ENCODE measurements around the gene DCAF7.
A peak's percentile ranks its signal among the peaks of the same experiment; 100 is the strongest.

Gene DCAF7

DNA sequence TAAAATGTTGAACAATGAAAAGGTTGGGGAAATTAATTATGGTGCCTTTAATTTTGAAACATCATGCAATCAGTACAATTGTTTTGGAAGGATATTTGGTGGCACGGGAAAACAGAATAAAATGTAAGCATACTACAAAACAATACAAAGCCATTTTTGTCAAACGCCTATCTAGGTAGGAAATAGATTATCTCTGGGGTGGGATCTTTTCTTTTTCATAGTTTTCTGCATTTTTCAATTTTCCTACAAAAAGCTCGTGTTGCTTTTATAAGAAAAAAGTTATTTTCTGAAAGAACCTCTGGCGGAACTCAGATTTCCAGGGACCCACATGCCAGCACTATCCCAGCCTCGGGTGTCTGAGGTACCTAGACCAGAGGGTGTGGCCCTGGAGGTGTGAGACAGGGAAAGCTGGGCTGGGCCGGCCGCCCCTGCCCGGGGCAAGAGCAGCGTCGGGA is 71.0 kb downstream of the DCAF7 start:
- H3K4me2 ChIP-seq = peak overlapping the region; percentile 66
- H3K27me3 ChIP-seq (ENCODE audit: insufficient read depth, low read depth) = no peaks in the 10 kb centered on the region
- peak overlapping the region; percentile 32; the same call in 1 of the 2 replicates for H3K27ac ChIP-seq
- H2AFZ ChIP-seq (ENCODE audit: low read depth) = peak overlapping the region; percentile 84
- peaks cover 31% of the 10 kb centered on the region for H3K79me2 ChIP-seq (ENCODE audit: insufficient read depth, low read depth)
- peak overlapping the region; percentile 49; the same call in 1 of the 2 replicates for H3K9ac ChIP-seq
- H4K20me1 ChIP-seq (ENCODE audit: insufficient read depth) = 0 out of 2 replicates have a peak, but pooled peaks cover 10% of the 10 kb centered on the region
- H3K4me1 ChIP-seq (ENCODE audit: low read depth, poor library complexity, severe bottlenecking) = peaks cover 24% of the 10 kb centered on the region
- TF ChIP-seq, protein P1, sequence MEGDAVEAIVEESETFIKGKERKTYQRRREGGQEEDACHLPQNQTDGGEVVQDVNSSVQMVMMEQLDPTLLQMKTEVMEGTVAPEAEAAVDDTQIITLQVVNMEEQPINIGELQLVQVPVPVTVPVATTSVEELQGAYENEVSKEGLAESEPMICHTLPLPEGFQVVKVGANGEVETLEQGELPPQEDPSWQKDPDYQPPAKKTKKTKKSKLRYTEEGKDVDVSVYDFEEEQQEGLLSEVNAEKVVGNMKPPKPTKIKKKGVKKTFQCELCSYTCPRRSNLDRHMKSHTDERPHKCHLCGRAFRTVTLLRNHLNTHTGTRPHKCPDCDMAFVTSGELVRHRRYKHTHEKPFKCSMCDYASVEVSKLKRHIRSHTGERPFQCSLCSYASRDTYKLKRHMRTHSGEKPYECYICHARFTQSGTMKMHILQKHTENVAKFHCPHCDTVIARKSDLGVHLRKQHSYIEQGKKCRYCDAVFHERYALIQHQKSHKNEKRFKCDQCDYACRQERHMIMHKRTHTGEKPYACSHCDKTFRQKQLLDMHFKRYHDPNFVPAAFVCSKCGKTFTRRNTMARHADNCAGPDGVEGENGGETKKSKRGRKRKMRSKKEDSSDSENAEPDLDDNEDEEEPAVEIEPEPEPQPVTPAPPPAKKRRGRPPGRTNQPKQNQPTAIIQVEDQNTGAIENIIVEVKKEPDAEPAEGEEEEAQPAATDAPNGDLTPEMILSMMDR (conservative IDR thresholded peaks at IDR 0.05; ENCODE audit: low read depth, low read length) = no peak
- no peaks in the 10 kb centered on the region for H3K36me3 ChIP-seq (ENCODE audit: insufficient read depth)
- no peak overlapping the region for H3K4me3 ChIP-seq (IDR thresholded peaks at IDR 0.05; ENCODE audit: insufficient read depth, low read depth, low read length)

DNA sequence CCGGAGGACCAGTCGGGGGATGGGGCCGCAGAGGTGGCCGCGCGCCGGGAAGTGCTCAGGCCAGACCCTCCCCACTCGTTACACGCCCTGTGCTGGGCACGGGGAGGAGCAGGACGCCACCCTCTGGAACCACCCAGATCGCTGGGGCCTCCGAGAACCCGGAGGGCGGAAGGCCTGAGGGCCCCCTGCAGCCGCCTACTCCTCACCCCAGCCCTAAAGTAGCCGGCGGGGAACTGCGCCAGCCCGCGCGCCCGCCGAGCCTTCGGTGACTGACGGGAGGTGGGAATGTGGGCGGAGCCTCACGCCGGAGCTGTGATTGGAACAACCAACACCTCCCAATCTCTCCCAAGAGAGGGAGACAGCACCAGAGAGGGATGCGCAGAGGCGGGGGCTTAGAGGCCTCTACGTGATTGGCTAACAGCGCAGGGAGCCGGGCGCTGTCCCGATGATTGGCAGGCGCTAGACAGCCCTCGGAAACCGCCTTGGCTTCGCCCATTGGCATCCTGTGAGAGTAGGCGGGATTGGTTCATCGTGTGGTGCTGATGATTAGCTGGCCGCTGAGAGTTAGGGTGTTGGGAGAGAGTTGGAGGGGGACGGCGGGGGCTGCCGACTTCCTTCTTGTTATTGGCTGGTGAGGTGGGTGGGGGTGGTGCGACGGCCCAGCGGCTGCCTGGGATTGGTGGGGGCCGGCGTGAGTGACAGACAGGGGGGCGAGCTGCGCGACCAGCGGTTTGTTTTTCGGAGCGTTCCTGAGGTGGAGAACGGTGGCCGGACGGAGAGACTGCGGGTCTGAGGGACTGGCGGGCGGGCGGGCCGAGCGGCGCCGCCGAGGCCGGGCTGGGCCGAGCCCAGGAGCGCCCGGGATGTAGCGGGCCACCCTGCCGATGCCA is 71.7 kb downstream of the DCAF7 start, which contains the start of gene MAP3K3:
TSS of gene MAP3K3 (plus strand) at position 734 of the 890 bp plus-strand sequence. CDS start 343 bp downstream, outside the sequence.
- H3K27ac ChIP-seq = peak within 1 kb of the TSS; percentile 32; the same call in 1 of the 2 replicates
- H3K79me2 ChIP-seq (ENCODE audit: insufficient read depth, low read depth) = peaks cover 32% of the 10 kb centered on the region
- H3K9ac ChIP-seq = peak within 1 kb of the TSS; percentile 49; the same call in 1 of the 2 replicates
- H3K36me3 ChIP-seq (ENCODE audit: insufficient read depth) = no peaks in the 10 kb centered on the region
- peak within 1 kb of the TSS; percentile 98 for H3K4me2 ChIP-seq
- no peaks in the 10 kb centered on the region for H3K27me3 ChIP-seq (ENCODE audit: insufficient read depth, low read depth)
- peaks cover 24% of the 10 kb centered on the region for H3K4me1 ChIP-seq (ENCODE audit: low read depth, poor library complexity, severe bottlenecking)
- TF ChIP-seq, protein P1 (conservative IDR thresholded peaks at IDR 0.05; ENCODE audit: low read depth, low read length) = no peak
- 0 out of 2 replicates have a peak, but pooled peaks cover 10% of the 10 kb centered on the region for H4K20me1 ChIP-seq (ENCODE audit: insufficient read depth)
- peak within 1 kb of the TSS; percentile 84 for H2AFZ ChIP-seq (ENCODE audit: low read depth)
- no peak within 1 kb of the TSS for H3K4me3 ChIP-seq (IDR thresholded peaks at IDR 0.05; ENCODE audit: insufficient read depth, low read depth, low read length)

DNA sequence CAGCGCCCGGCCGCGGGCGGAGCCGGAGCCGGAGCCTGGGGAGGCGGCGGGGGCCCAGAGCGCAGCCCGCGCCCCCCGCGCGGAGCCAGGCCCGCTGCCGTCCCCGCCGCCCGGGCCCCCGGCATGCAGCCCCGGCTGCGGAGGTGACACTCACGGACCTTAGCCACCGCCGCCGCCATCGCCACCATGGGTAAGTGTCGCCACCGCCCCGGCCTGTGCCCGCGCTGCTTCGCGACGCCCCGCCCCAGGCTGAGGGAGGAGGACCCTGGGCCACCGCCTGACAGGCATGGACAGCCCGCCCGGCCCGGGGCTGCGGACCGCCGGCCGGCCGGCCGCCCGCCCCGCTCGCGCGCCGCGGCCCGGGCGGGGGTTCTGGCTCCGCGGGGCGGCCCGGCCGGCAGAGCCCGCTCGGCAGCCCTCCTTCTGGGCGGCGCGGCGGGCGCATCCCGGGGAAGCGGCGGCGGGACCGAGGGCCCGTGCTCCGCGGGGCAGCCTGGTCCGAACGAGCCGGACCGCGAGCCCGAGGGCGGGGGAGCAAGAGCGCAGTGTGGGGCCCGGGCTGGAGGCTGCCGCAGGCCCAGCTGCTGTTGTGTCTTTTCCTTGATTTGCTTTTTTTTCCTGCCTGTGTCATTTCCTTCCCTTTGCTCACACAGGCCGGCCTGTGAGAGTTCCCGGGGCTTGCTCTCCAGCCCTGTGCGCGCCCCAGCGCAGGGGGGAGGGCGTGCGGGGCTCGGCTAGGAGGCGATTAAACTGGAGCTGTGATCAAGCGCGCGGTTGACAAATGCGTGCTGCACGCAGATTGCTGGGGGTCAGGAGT is 72.5 kb downstream of the DCAF7 start:
- Histone ChIP-seq H3K79me2 (ENCODE audit: insufficient read depth, low read depth) (peaks cover 32% of the 10 kb centered on the region), H2AFZ (ENCODE audit: low read depth) (peak overlapping the region; percentile 47; the same call in 1 of the 2 replicates), H3K4me2 (peak overlapping the region; percentile 98), H3K27ac (no peak overlapping the region), H3K27me3 (ENCODE audit: insufficient read depth, low read depth) (no peaks in the 10 kb centered on the region), H3K9ac (peak overlapping the region; percentile 14; the same call in 1 of the 2 replicates), H3K4me1 (ENCODE audit: low read depth, poor library complexity, severe bottlenecking) (peaks cover 24% of the 10 kb centered on the region), H3K36me3 (ENCODE audit: insufficient read depth) (no peaks in the 10 kb centered on the region), H4K20me1 (ENCODE audit: insufficient read depth) (0 out of 2 replicates have a peak, but pooled peaks cover 10% of the 10 kb centered on the region), H3K4me3 (IDR thresholded peaks at IDR 0.05; ENCODE audit: insufficient read depth, low read depth, low read length) (no peak overlapping the region)
- TF ChIP-seq, protein P1 (conservative IDR thresholded peaks at IDR 0.05; ENCODE audit: low read depth, low read length) = no peak
